Gastroesophageal sphincter (tissue), 3 donors: Measurements from ENCODE around the gene SH2B2.
"Not testable (repeated sequence)": the region's sequence is repeated elsewhere in the genome, so short reads cannot be mapped to it uniquely, and the experiment has no call there.

ENCODE experiments used
- CTCF ChIP-seq, 4 experiments: fragments of 200-600 bp in 2 of 4; fragments of 450-650 bp in 2 of 4; sonication (generic) in 1 of 4; IDR thresholded peaks; one replicate each; pipeline ENCODE4 v1.5.1; 2017 to 2019; ENCODE audit warnings: antibody characterized with exemption in 4 of 4, mild to moderate bottlenecking in 2 of 4, moderate library complexity in 2 of 4
- POLR2AphosphoS5 ChIP-seq: sonication (generic); formaldehyde crosslinking; IDR thresholded peaks from one replicate; pipeline ENCODE4 v1.6.1; 2017; ENCODE audit warnings: antibody characterized with exemption

- TF ChIP-seq CTCF (IDR thresholded peaks at IDR 0.05); POLR2AphosphoS5: not testable (repeated sequence)
These were observed 14.7 kb downstream of the SH2B2 start for GRCh38 chr7:102301367-102301766.
